HepG2 (cell line): ENCODE measurements around the gene PKIG. TPM values are rescaled to one million over a fixed set of nuclear protein-coding genes. Genes with fewer than 3 reads are reported as not detected.
A peak's percentile ranks its signal among the peaks of the same experiment; 100 is the strongest.

Source experiments
- ATAC-seq: fragments of 200-7000 bp; cut with Tn5 transposase; 3 replicates; pipeline ENCODE4 v1.9.1; 2020; ENCODE audit warnings: mild to moderate bottlenecking, moderate library complexity
- BruUV-seq: library from RNA; stranded (reverse); fragments of 400-500 nt; replicated peaks from 2 replicates; lab custom pipeline; 2021; lab: Mats Ljungman, UMichigan
- CTCF ChIA-PET: fragments of 300-600 bp; formaldehyde crosslinking; extraction: SDS; loops from one replicate; lab custom pipeline; 2021; ENCODE audit warnings: low total read pairs, inconsistent platforms, low intra/inter-chr PET ratio; lab: Yijun Ruan, JAX
- POLR2A ChIA-PET: fragments of 350-600 bp; sonication (Branson Sonifier 250); formaldehyde crosslinking; loops from one replicate; lab custom pipeline; 2020; ENCODE audit warnings: antibody characterized with exemption, inconsistent platforms; lab: Yijun Ruan, JAX
- DNase-seq: peaks from one replicate; pipeline ENCODE4 v3.0.0-alpha.2; 2015; ENCODE audit warnings: low spot score
- FAIRE-seq: peaks from 3 replicates; lab custom pipeline; 2011; peaks lifted over from hg19 to GRCh38; lab: Jason Lieb, UNC
- H2AFZ ChIP-seq: one replicate; pipeline ENCODE4 v1.6.1; 2011; ENCODE audit warnings: low read length, inconsistent platforms
- H3K27ac ChIP-seq: fragments of 300-600 bp; 3 replicates; pipeline ENCODE4 v1.8.0; 2011; ENCODE audit warnings: mixed run types, mild to moderate bottlenecking, mixed read lengths, low read length, inconsistent platforms; ENCODE audit not compliant: insufficient read depth; ENCODE audit errors: extremely low read length
- H3K27me3 ChIP-seq, 2 experiments: fragments of 200-600 bp in 1 of 2; 2 replicates in 1 of 2; 3 replicates in 1 of 2; pipeline versions ENCODE4 v1.6.0 to v1.8.0; 2011; ENCODE audit warnings: low read length in 2 of 2, mild to moderate bottlenecking in 2 of 2, moderate library complexity in 2 of 2, inconsistent platforms in 1 of 2; ENCODE audit not compliant: insufficient read depth in 2 of 2, control insufficient read depth in 1 of 2
- H3K36me3 ChIP-seq, 2 experiments: fragments of 200-600 bp in 1 of 2; replicated peaks in 1 of 2; 2 replicates in 1 of 2; 3 replicates in 1 of 2; pipeline versions ENCODE4 v1.5.1 to v1.8.0; 2011; ENCODE audit warnings: low read length in 2 of 2, inconsistent platforms in 1 of 2; ENCODE audit not compliant: insufficient read depth in 2 of 2, control insufficient read depth in 1 of 2
- H3K4me1 ChIP-seq: 2 replicates; pipeline ENCODE4 v1.5.1; 2012; ENCODE audit warnings: low read length, inconsistent platforms; ENCODE audit not compliant: insufficient read depth
- H3K4me2 ChIP-seq: 2 replicates; pipeline ENCODE4 v1.6.0; 2011; ENCODE audit warnings: low read depth, low read length, inconsistent platforms
- H3K4me3 ChIP-seq, 3 experiments: fragments of 200-600 bp in 1 of 3; sonication (generic), shearing (Covaris generic) in 1 of 3; replicated peaks in 1 of 3; 2 replicates each; pipeline ENCODE4 v1.5.1; 2011 to 2016; ENCODE audit warnings: low read length in 3 of 3, inconsistent platforms in 2 of 3, low read depth in 2 of 3, mild to moderate bottlenecking in 2 of 3, control low read depth in 1 of 3, mixed read lengths in 1 of 3; ENCODE audit not compliant: insufficient read depth in 1 of 3
- H3K79me2 ChIP-seq: one replicate; pipeline ENCODE4 v1.6.1; 2011; ENCODE audit warnings: low read length, inconsistent platforms; ENCODE audit not compliant: insufficient read depth
- H3K9ac ChIP-seq: 2 replicates; pipeline ENCODE4 v1.6.0; 2011; ENCODE audit warnings: mild to moderate bottlenecking, low read depth, low read length, inconsistent platforms; ENCODE audit not compliant: insufficient read depth
- H3K9me3 ChIP-seq: 2 replicates; pipeline ENCODE4 v1.5.1; 2012; ENCODE audit warnings: mild to moderate bottlenecking, low read length
- H4K20me1 ChIP-seq: 2 replicates; pipeline ENCODE4 v1.6.0; 2011; ENCODE audit warnings: inconsistent platforms, mild to moderate bottlenecking, low read length, moderate library complexity; ENCODE audit not compliant: insufficient read depth
- AGO2 ChIP-seq: fragments of 200-400 bp; formaldehyde crosslinking; optimal IDR thresholded peaks from 2 replicates; pipeline ENCODE3; 2017; ENCODE audit warnings: mild to moderate bottlenecking, low read depth, low read length, moderate library complexity
- POLR2G ChIP-seq: fragments of 200-400 bp; formaldehyde crosslinking; IDR thresholded peaks from 2 replicates; pipeline ENCODE4 v1.6.1; 2018; ENCODE audit warnings: mild to moderate bottlenecking, low read depth, low read length, moderate library complexity
- ZBTB7A ChIP-seq: sonication (generic); formaldehyde crosslinking; IDR thresholded peaks from 2 replicates; pipeline ENCODE4 v1.8.0; 2022; ENCODE audit warnings: mild to moderate bottlenecking, missing genetic modification reagents
- ZNF253 ChIP-seq: sonication (generic); formaldehyde crosslinking; IDR thresholded peaks from 2 replicates; pipeline ENCODE4 v1.8.0; 2022; ENCODE audit warnings: mild to moderate bottlenecking, missing genetic modification reagents, borderline replicate concordance
- WGBS: methylation state at CpG from one replicate; pipeline ENCODE4 v1.1.6; 2017; ENCODE audit warnings: low lambda C conversion rate; 5-methylcytosine and 5-hydroxymethylcytosine counted together
- in situ Hi-C: cut with HindIII; loops from 2 replicates; pipeline ENCODE4 v1.10.0; 2017; ENCODE audit warnings: low pct_unique_long_range_greater_than_20kb; ENCODE audit not compliant: extremely low pct_ligation_motif_present
- intact Hi-C: fragments of 100-400 bp; cut with micrococcal nuclease; formaldehyde crosslinking; loops from one replicate; pipeline ENCODE4 v1.10.0; 2022; ENCODE audit not compliant: unreplicated experiment
- polyA plus RNA-seq, 8 experiments: library from polyadenylated mRNA; depleted of rRNA in 3 of 8; stranded (reverse) in 7 of 8; unstranded in 1 of 8; fragments of >200 nt; fragmentation: Illumina TruSeq in 4 of 8; extraction: Trizol in 4 of 8; gene quantifications; 2 replicates each; pipeline versions ENCODE4 v1.2.1 to v1.2.3, GENCODE V29; 2011 to 2016; ENCODE audit warnings: low read depth in 4 of 8, missing spikeins in 1 of 8, mixed read lengths in 1 of 8; ENCODE audit not compliant: insufficient read depth in 1 of 8
- total RNA-seq, 5 experiments: library from RNA; depleted of rRNA; stranded (reverse); fragments of >200 nt; fragmentation: Illumina TruSeq; extraction: Trizol; gene quantifications; 2 replicates each; pipeline ENCODE4 v1.2.3, GENCODE V29; 2016; ENCODE audit warnings: low read depth in 1 of 5

Gene PKIG
- total and polyA plus RNA-seq, 2 of the 13 experiments (the other 11 are each of a cell fraction or from before 2014, with no cell fraction given), result 30.8 to 44.5 TPM

- H3K27me3 ChIP-seq, result no peaks in the 10 kb centered on the region
- BruUV-seq, result no TSS peak
- in situ Hi-C loops (no loop called here), intact Hi-C loops (no loop called here)
- peak; percentile 48; the same call in 1 of the 2 replicates for TF ChIP-seq ZBTB7A (CRISPR knock-in tag)
- no peak for TF ChIP-seq AGO2
- H3K9ac ChIP-seq, result no peak overlapping the region
- ATAC-seq (no peak), DNase-seq (no peak), FAIRE-seq (no peak)
- no peak overlapping the region for H3K4me3 ChIP-seq
- ChIA-PET CTCF (no interaction called here), POLR2A (no interaction called here)
- H3K36me3 ChIP-seq, result peaks cover 5 to 6% of the 10 kb centered on the region in 2 experiments; a peak in 3 of 5 replicates
- H3K4me1 ChIP-seq, result no peaks in the 10 kb centered on the region
- H3K4me2 ChIP-seq, result no peak overlapping the region
- no peaks in the 10 kb centered on the region for H3K9me3 ChIP-seq
- no peaks in the 10 kb centered on the region for H3K79me2 ChIP-seq
- H4K20me1 ChIP-seq, result no peaks in the 10 kb centered on the region
- no peak overlapping the region for H3K27ac ChIP-seq
- WGBS, result 97% methylated on average over 8 of the region's 8 CpGs
- no peak overlapping the region for H2AFZ ChIP-seq
Observed at GRCh38 chr20:44621939-44622338, 39.6 kb downstream of the PKIG start.

GRCh38 chr20:44622501-44623270, 40.3 kb downstream of the PKIG start:
- no peaks in the 10 kb centered on the region for H3K4me1 ChIP-seq
- no peak overlapping the region for H3K9ac ChIP-seq
- H4K20me1 ChIP-seq, result no peaks in the 10 kb centered on the region
- intact Hi-C loops, result no loop called here
- no peak overlapping the region for H2AFZ ChIP-seq
- ChIA-PET POLR2A (no interaction called here), CTCF (no interaction called here)
- no peaks in the 10 kb centered on the region for H3K9me3 ChIP-seq
- H3K4me3 ChIP-seq, result no peak overlapping the region
- in situ Hi-C loops, result no loop called here
- WGBS, result 96% methylated on average over 18 of the region's 19 CpGs
- no peaks in the 10 kb centered on the region for H3K27me3 ChIP-seq
- H3K36me3 ChIP-seq, result peaks cover 0 to 6% of the 10 kb centered on the region in 2 experiments; a peak in 3 of 5 replicates
- no peaks in the 10 kb centered on the region for H3K79me2 ChIP-seq
- H3K4me2 ChIP-seq, result no peak overlapping the region
- H3K27ac ChIP-seq, result no peak overlapping the region
- FAIRE-seq, result no peak
- no peak for ATAC-seq
- no peak for DNase-seq
- BruUV-seq, result no TSS peak
- TF ChIP-seq POLR2G (no peak), ZNF253 (CRISPR knock-in tag) (peak; percentile 36; the same call in 1 of the 2 replicates), AGO2 (peak; percentile 24)
- TF ChIP-seq, all 625 proteins: peak for 2
